CD14-positive monocyte (primary cell): ENCODE results near the gene ZNF343. TPM values are rescaled to one million over a fixed set of nuclear protein-coding genes. Genes with fewer than 3 reads are reported as not detected.

ENCODE experiments used
- DNase-seq, 3 donors: peaks; one replicate each; pipeline ENCODE4 v3.0.0-alpha.2; 2011 to 2022
- H2AFZ ChIP-seq: 2 replicates; pipeline ENCODE4 v1.6.0; 2012; ENCODE audit warnings: mild to moderate bottlenecking, low read depth, low read length, inconsistent platforms; ENCODE audit not compliant: insufficient read depth, poor library complexity, severe bottlenecking
- H3K27ac ChIP-seq, 2 donors: 1 replicate in 1 of 2; 2 replicates in 1 of 2; pipeline ENCODE4 v1.5.1; 2012 to 2013; ENCODE audit warnings: low read length in 2 of 2, control low read depth in 1 of 2, inconsistent platforms in 1 of 2, low read depth in 1 of 2, mild to moderate bottlenecking in 1 of 2
- H3K27me3 ChIP-seq, 2 donors: one replicate each; pipeline versions ENCODE4 v1.6.0 to v1.6.1; 2011 to 2013; ENCODE audit warnings: low read length in 2 of 2; ENCODE audit not compliant: control insufficient read depth in 2 of 2, insufficient read depth in 2 of 2
- H3K36me3 ChIP-seq, 2 donors: replicated peaks in 1 of 2; 1 replicate in 1 of 2; 2 replicates in 1 of 2; pipeline versions ENCODE4 v1.5.1 to v1.6.1; 2012 to 2013; ENCODE audit warnings: low read length in 2 of 2, control low read depth in 1 of 2, inconsistent platforms in 1 of 2, mild to moderate bottlenecking in 1 of 2; ENCODE audit not compliant: insufficient read depth in 2 of 2, control insufficient read depth in 1 of 2
- H3K4me1 ChIP-seq, 2 donors: 1 replicate in 1 of 2; 2 replicates in 1 of 2; pipeline versions ENCODE4 v1.5.1 to v1.6.1; 2012 to 2013; ENCODE audit warnings: low read length in 2 of 2, control low read depth in 1 of 2, inconsistent platforms in 1 of 2, mild to moderate bottlenecking in 1 of 2, moderate library complexity in 1 of 2; ENCODE audit not compliant: insufficient read depth in 2 of 2, control insufficient read depth in 1 of 2
- H3K4me2 ChIP-seq: replicated peaks from 2 replicates; pipeline ENCODE3; 2012; ENCODE audit warnings: low read length, moderate library complexity, mild to moderate bottlenecking; ENCODE audit not compliant: poor library complexity, severe bottlenecking; ENCODE audit errors: extremely low read depth
- H3K4me3 ChIP-seq, 3 experiments: fragments of 200-600 bp in 1 of 3; sonication (generic) in 1 of 3; replicated peaks in 1 of 3; 1 replicate in 2 of 3; 2 replicates in 1 of 3; pipeline ENCODE4 v1.5.1; 2011 to 2013; ENCODE audit warnings: low read length in 3 of 3, mild to moderate bottlenecking in 3 of 3, control low read depth in 2 of 3, low read depth in 2 of 3, inconsistent platforms in 1 of 3, moderate library complexity in 1 of 3
- H3K79me2 ChIP-seq: 2 replicates; pipeline ENCODE4 v1.6.0; 2012; ENCODE audit warnings: mild to moderate bottlenecking, control low read depth, inconsistent platforms, low read length, moderate library complexity; ENCODE audit not compliant: insufficient read depth
- H3K9ac ChIP-seq: 2 replicates; pipeline ENCODE4 v1.6.0; 2017; ENCODE audit warnings: low read length, mild to moderate bottlenecking; ENCODE audit not compliant: insufficient read depth, poor library complexity, severe bottlenecking
- H3K9me3 ChIP-seq, 2 donors: replicated peaks in 1 of 2; 1 replicate in 1 of 2; 2 replicates in 1 of 2; pipeline versions ENCODE4 v1.5.1 to v1.6.1; 2012 to 2013; ENCODE audit warnings: low read length in 2 of 2, control low read depth in 1 of 2; ENCODE audit not compliant: control insufficient read depth in 1 of 2, insufficient read depth in 1 of 2
- H4K20me1 ChIP-seq: 2 replicates; pipeline ENCODE4 v1.6.0; 2012; ENCODE audit warnings: mild to moderate bottlenecking, low read length, control low read depth, moderate library complexity; ENCODE audit not compliant: insufficient read depth
- H3K27ac Mint-ChIP-seq, 7 donors: one replicate each; pipeline ENCODE4 v1.8.0; 2020; ENCODE audit warnings: mild to moderate bottlenecking in 7 of 7, mixed read lengths in 7 of 7, moderate library complexity in 6 of 7, inconsistent platforms in 2 of 7
- H3K27me3 Mint-ChIP-seq, 3 donors: one replicate each; pipeline ENCODE4 v1.8.0; 2021 to 2022; ENCODE audit warnings: low read depth in 3 of 3, mild to moderate bottlenecking in 3 of 3, mixed read lengths in 3 of 3, moderate library complexity in 3 of 3, inconsistent platforms in 1 of 3
- H3K36me3 Mint-ChIP-seq, 2 donors: one replicate each; pipeline ENCODE4 v1.8.0; 2020; ENCODE audit warnings: mixed read lengths in 2 of 2, inconsistent platforms in 1 of 2, mild to moderate bottlenecking in 1 of 2
- H3K4me1 Mint-ChIP-seq: one replicate; pipeline ENCODE4 v1.8.0; 2020; ENCODE audit warnings: mild to moderate bottlenecking, mixed read lengths
- H3K4me3 Mint-ChIP-seq, 2 donors: one replicate each; pipeline ENCODE4 v1.8.0; 2020; ENCODE audit warnings: mild to moderate bottlenecking in 2 of 2, mixed read lengths in 2 of 2, moderate library complexity in 1 of 2
- H3K9me3 Mint-ChIP-seq, 7 donors: one replicate each; pipeline ENCODE4 v1.8.0; 2020 to 2022; ENCODE audit warnings: mixed read lengths in 7 of 7, mild to moderate bottlenecking in 6 of 7, moderate library complexity in 6 of 7, inconsistent platforms in 2 of 7
- CTCF ChIP-seq: fragments of 200-600 bp; IDR thresholded peaks from one replicate; pipeline ENCODE4 v1.8.0; 2022; ENCODE audit warnings: antibody characterized with exemption, mild to moderate bottlenecking
- WGBS: methylation state at CpG from one replicate; pipeline ENCODE4 v1.1.5; 2013; ENCODE audit warnings: missing lambda C conversion rate; ENCODE audit not compliant: insufficient coverage; 5-methylcytosine and 5-hydroxymethylcytosine counted together
- intact Hi-C, 2 donors: fragments of 100-400 bp; cut with micrococcal nuclease; formaldehyde crosslinking; loops; one replicate each; pipeline versions ENCODE4 v1.15.0 to v1.15.1; 2023
- polyA plus RNA-seq, 3 donors: library from polyadenylated mRNA; depleted of rRNA in 1 of 3; unstranded in 2 of 3; stranded (reverse) in 1 of 3; fragments of 300-500 nt in 2 of 3; fragments of >200 nt in 1 of 3; fragmentation: Illumina TruSeq in 2 of 3; gene quantifications; 1 replicate in 2 of 3; 2 replicates in 1 of 3; pipeline ENCODE4 v1.2.3, GENCODE V29; 2012 to 2021

The ZNF343 gene
- polyA plus RNA-seq, 3 donors = 1.3 to 6.7 (median 1.3) TPM

GRCh38 chr20:2451422-2451821 is 57.3 kb downstream of the ZNF343 start:
- DNase-seq = no peak
- peaks cover 0 to 6% (median 1%) of the 10 kb centered on the region in 7 donors for H3K9me3 Mint-ChIP-seq
- no peak overlapping the region for H2AFZ ChIP-seq
- H3K27ac Mint-ChIP-seq = no peak overlapping the region
- no peak overlapping the region for H3K4me3 Mint-ChIP-seq
- no peak overlapping the region for H3K4me2 ChIP-seq
- H3K4me1 Mint-ChIP-seq = peaks cover 7% of the 10 kb centered on the region
- H3K36me3 ChIP-seq = no peaks in the 10 kb centered on the region
- no peak for TF ChIP-seq CTCF
- intact Hi-C loops = loop anchor here (5.0 to 10.0 kb wide), 2 partner anchors 157 to 244 kb away; partner anchors contain the start of gene TGM3 (in 1 of the 2)
- no peaks in the 10 kb centered on the region for H4K20me1 ChIP-seq
- peaks cover 6 to 19% (median 11%) of the 10 kb centered on the region in 3 donors for H3K27me3 Mint-ChIP-seq
- H3K9me3 ChIP-seq = no peaks in the 10 kb centered on the region
- no peaks in the 10 kb centered on the region for H3K4me1 ChIP-seq
- H3K36me3 Mint-ChIP-seq = no peaks in the 10 kb centered on the region
- H3K27ac ChIP-seq = no peak overlapping the region
- H3K79me2 ChIP-seq = no peaks in the 10 kb centered on the region
- H3K9ac ChIP-seq = no peak overlapping the region
- H3K27me3 ChIP-seq = peaks cover 4 to 5% of the 10 kb centered on the region in 2 donors
- no peak overlapping the region for H3K4me3 ChIP-seq
- WGBS = 94% methylated on average over 5 of the region's 5 CpGs

GRCh38 chr20:2449386-2449785 is 59.3 kb downstream of the ZNF343 start:
- TF ChIP-seq CTCF = no peak
- Histone ChIP-seq H4K20me1 (no peaks in the 10 kb centered on the region), H3K36me3 (no peaks in the 10 kb centered on the region), H3K27ac (no peak overlapping the region), H2AFZ (no peak overlapping the region), H3K27me3 (peaks cover 4 to 5% of the 10 kb centered on the region in 2 donors), H3K9me3 (no peaks in the 10 kb centered on the region), H3K79me2 (no peaks in the 10 kb centered on the region), H3K4me2 (no peak overlapping the region), H3K4me3 (no peak overlapping the region), H3K4me1 (no peaks in the 10 kb centered on the region), H3K9ac (no peak overlapping the region)
- DNase-seq = no peak
- peaks cover 0 to 8% (median 1%) of the 10 kb centered on the region in 7 donors for H3K9me3 Mint-ChIP-seq
- peak overlapping the region in 1 of 7 donors; percentile 31 for H3K27ac Mint-ChIP-seq
- no peaks in the 10 kb centered on the region for H3K36me3 Mint-ChIP-seq
- no peak overlapping the region for H3K4me3 Mint-ChIP-seq
- H3K4me1 Mint-ChIP-seq = peaks cover 7% of the 10 kb centered on the region
- intact Hi-C loops = no loop called here
- WGBS = no CpG with 5 or more reads among the region's 1 CpG
- peaks cover 8 to 24% (median 11%) of the 10 kb centered on the region in 3 donors for H3K27me3 Mint-ChIP-seq
